DMS79 treated with DMSO at 0.1 percent for 48 hours (cell line): ENCODE measurements around the gene OSBPL5.
"Not testable (repeated sequence)": the region's sequence is repeated elsewhere in the genome, so short reads cannot be mapped to it uniquely, and the experiment has no call there.

Source experiments
- DNase-seq: peaks from one replicate; lab custom pipeline; 2025; lab: John Stamatoyannopoulos, UW

Gene OSBPL5

DNA sequence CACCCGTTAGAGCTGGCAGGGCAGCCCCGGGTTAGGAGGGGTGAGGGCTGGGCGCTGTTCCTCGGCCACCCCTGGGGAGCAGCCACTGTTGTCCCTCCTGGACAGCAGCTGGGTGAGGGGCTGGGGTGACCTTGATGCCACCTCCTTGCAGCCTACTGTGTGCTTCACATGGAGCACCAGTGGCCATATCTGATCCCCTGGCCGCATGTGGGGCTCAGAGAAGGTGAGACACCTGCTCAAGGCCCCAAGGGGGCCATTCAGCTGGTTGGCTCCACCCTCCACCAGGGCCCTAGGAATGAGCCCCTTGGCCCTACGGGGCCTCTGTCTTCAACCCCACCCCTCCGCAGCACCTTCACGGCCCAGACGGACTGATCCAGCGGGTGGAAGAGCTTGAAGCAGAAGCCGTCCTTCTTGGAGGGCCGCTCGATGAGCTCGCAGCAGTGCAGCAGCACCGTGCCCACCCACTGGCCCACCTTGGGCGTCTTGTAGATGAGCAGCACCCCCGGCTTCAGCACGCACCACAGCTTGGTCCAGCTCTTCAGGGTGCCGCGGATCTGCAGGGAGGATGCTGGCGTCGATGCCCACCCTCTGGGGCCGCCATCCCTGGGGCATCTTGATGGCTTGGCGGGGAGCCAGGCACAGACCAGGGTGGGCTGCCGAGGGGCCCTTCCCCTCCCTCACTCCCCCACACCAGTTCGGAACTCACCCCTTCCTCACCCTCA lies 44.9 kb downstream of the OSBPL5 start:
- DNase-seq = no peak

DNA sequence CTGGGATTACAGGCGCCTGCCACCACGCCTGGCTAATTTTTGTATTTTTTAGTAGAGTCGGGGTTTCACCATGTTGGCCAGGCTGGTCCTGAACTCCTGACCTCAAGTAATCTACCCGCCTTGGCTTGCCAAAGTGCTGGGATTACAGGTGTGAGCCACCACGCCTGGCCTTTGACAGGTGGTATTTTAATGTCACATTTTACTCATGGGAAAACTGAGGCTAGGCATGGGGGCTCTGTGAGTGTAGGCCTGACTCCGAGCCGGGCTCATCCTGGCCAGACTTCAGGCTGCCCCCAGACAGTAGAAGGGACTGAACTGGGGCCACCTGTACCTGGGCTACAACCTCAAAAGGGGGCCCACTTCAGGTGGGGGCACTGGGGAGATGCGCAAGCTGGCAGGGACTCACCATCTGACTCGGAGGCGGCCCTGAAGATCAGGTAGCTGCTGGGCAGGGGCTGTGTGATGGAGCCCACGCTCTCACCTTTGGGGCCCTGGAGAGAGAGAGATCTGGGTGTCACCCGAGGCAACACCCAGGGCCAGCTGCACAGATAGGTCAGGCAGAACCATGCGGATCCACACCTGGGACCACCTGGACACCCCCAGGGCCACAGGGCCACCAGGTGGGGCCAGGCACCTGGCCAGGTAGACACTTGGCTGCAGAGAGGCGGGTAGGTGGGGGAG lies 45.8 kb downstream of the OSBPL5 start:
- DNase-seq = no peak

DNA sequence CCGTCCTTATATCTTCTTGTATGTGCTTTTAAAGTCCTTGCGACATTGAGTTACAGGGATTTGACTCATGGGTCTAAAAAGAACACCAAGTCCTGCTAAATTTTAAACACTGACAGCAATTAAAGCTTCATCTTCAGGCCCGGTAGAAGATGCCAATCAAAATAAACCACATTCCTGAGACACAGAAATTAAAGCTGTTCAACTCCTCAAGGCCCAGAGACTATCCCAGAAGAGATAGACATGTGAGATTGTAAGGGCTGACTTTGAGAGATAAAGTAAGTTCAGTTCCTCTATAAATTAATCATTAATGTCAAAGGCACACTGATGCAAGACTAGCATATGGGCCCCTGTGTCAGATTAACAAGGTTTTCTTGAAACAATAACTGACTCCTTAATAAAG lies 49.8 kb downstream of the OSBPL5 start:
- DNase-seq = no peak

DNA sequence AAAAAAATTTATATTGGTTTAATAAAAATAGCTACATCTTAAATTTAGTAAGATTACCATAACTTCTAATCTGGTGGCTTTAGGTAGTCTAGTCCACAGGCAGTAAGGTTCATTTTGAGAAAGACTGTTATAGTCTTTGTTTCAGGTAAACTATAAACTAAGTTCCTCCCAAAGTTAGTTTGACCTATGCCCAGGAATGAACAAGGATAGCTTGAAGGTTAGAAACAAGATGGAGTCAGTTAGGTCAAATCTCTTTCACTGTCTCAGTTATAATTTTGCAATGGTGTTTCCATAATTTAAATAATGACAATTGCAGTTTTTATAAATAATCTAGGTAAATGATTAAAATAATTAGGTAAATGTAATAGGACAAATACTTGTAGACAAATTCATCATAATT lies 51.4 kb downstream of the OSBPL5 start:
- not testable (repeated sequence) for DNase-seq

DNA sequence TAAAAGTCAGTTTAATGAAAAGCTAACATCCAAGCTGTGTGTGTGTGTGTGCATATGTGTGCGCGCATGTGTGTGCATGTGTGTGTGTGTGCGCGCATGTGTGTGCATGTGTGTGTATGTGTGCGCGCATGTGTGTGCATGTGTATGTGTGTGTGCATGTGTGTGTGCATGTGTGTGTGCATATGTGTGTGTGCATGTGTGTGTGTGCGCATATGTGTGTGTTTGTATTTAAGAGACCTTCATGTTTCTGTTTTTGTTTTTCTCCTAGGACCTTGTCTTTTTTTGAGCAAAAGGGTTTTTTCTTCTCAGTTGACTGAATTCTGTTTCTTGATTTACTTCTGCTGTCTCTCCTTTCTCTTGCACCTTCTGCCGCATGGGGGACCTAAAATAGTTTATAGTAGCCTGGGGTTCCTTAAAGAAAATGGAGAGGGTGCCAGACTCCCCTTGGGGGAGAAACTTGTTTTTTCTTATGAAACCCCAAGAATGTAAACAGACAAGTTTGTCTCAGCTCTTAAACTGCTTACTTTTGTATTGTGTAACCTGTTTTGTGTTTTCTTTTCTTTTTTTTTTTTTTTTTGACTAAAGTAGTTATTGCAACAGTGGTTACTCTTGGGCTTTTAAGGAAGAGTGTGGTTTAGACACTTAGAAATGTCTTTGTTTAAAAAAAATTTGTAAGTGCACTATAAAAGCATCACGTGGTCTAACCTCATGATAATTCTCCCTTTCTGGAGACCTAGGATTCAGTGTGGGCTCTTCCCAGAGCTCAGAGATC lies 53.0 kb downstream of the OSBPL5 start:
- no peak for DNase-seq

DNA sequence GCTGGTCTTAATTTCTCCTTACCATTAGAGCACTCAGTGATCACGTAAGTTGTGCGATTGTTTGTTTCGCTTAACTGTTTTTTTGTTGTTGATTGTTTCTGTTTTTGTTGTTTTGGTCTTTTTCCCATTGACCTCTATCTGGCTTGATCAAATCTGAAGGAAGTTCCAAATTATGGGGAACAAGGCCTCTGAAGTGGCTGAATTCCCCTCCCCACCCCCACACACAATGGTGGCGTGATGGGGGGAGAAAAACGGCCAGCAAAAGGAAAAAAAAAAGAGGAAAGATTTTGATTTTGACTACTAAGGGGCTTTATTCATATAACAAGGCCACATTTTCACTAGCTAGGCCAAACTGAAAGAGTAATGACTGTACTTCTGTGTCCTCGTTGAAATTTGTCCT lies 53.6 kb downstream of the OSBPL5 start:
- no peak for DNase-seq

DNA sequence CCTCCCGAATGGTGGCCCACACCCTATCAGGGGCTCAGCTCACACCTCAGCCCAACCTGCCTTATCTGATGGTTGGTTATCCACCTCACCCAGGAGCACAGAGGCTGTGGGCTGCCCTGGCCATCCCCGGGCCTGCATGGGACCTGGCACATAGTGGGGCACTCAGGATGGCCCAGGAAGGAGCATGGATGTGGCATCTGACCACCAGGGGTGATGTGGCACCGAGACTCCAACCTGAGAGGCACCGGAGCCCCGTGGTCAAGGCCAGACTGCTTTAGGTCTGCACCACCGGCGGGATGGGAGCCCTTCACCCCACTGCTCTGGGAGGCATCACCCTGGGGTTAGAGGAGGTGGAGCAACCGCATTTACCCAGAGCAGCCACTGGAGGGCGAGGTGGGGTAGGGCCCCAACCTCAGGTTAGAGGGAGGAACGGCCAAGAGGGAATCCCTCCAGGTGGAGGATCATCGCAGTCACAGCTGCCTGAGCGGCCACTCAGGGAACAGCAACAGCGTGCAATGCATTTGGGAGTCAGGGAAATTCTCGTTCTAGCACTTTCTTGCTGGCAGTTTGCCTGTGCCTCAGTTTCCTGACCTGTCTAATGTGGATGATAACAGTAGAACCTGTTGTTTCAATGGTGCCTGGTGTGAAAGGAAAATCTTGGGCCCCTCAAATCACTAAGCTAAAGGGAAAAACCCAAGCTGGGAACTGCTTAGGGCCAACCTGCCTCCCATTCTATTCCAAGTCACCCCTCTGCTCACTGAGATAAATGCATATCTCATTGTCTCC lies 55.0 kb downstream of the OSBPL5 start:
- DNase-seq = no peak

DNA sequence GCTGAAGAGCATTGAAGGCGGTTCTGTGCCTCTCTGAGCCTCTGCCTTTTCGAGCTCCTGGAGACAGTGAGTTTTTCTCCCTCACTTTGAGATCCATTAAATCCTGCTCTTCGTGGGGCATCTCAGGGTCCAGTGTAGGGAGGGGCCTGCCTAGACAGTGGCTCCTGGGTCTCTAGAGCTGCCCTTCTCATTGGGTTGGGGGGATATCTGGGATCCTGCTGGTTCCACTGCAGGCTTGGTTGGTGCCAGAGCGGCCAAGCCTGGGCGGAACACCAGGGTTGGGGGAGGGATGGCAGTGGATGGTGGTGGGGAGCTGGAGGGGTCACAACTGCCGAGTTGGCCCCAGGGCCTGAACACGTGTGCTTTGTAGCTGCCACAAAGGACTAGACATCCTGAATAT lies 55.7 kb downstream of the OSBPL5 start:
- no peak for DNase-seq

DNA sequence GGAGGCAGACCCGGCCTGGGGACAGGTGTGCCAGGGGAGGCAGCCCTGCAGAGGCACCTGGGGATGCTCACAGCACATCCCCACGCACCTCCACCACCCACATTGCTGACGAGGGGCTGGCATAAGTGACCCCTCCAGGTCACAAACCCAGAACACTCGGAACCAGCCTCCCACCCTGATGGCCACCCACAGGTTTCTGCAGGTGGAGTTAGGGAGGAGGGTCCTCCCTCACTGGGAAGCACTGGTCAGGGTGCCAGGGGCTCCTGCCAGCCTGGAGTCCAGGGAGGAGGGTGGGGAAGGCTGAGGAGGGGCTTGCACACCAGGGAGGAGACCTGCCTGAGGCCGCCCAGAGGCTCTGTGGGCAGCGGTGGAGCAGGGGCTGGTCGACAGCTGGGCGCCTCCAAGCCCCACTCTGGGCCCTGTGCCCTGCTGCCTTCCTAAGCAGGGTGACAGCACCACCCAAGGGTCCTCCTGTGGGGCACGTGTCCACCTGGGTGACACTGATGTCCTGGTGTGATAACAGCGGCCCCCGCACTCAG lies 56.9 kb downstream of the OSBPL5 start:
- DNase-seq = no peak

DNA sequence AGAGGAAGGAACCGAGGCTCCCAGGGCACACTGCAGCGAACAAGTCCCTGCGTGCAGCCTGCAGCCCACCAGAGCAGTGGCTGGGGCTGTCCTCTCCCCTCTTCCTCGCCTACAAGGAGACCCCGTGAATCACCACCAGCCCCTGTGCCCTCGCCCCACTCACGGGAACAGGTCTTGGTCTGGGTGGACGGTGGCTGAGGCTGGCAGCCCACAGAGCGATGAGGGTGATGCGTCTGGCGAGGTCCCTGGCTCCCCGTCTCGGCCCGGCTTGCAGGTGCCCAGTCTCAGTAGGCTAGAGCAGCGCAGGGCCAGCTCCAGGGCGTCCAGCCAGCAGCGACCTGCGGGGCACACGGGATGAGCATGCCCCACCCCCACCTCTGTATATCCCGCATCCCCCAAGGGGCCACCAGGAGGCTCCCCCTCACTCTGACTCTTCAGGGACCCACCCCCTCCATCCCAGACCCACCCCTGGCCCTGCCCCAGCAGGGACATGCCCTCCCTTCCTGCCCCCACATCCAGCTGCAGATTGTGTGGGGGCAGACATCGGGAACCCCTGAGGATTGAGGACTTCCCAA lies 57.4 kb downstream of the OSBPL5 start:
- no peak for DNase-seq

DNA sequence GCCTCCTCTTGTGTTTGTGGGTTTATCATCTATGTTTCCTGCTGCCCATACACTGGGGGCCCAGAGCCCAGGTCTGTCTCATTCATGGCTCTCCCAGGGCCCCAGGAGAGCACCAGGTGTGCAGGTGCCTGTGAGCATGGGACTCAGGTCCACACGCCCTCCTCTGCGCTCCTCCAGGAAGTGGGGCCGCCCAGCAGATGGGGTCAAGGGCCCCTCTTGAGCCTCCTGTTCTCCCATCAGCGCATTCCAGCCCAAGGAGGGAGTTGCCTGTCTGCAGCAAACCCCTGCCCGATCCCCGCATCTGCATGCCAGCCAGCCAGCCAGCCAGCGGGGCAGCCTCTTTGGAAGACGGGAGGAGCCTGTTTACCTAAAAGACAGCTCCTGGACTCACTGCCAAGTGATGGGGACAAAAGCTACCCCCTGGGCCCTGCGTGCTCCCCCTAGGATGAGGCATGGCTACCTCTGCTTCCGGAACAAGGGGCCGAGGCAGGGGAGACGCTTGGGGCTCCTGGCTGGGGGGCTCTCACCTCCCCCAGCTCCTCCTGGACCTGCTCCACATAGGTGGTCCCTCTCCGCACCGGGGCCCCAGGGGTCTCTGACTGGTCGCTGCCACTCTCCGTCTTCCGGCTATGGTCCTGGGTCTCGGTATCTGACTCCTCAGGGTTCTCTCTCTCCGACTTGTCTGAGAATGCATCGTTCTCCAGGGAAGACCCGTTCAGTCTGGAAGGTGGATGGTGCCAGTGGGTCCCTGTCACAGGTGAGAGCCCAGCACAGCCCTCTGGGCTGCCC lies 58.2 kb downstream of the OSBPL5 start:
- DNase-seq = no peak

DNA sequence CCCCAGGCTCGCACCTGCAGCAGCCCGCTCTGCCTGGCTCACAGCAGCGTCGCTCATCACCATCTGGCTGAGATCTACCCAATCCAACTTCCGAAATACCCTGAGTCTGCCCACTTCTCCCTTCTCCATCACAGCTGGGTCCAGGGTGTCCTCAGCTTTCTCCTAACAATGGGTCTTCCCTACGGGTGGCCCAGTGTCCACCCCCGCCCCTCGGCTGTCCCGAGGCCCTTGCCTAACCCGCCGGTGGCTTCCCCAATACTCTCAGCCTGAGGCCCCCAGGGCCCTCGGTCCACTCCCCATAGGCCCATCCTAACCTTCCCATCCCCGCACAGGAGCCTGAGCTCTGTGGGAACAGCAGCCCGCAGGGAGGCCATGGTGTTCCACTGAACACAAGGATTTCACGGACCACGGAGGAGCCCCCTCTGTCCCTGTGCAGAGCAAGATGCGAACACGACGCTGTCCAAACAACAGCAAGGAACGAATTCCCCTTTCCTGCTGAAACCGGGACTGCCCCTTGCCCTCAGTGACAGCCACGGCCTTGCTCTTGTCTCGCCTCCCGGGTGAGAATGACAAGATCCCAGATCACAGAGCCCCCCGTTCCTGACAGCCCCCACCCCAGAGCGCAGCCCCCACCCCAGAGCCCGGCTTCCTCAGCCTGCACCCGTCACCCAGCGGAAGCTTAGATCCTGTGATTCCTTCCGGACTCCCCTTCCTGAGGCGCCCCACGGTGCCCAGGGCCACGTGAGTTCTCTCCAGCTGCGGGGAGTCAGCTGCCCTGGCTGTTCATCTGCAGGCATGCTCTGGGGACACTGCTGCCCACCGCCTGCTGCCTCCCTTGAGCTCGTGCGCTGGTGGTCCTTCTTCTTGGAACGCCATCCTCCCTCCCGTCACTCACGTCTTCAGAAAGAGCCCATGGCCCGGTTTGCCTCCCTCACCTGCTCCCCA lies 59.0 kb downstream of the OSBPL5 start:
- DNase-seq = no peak

DNA sequence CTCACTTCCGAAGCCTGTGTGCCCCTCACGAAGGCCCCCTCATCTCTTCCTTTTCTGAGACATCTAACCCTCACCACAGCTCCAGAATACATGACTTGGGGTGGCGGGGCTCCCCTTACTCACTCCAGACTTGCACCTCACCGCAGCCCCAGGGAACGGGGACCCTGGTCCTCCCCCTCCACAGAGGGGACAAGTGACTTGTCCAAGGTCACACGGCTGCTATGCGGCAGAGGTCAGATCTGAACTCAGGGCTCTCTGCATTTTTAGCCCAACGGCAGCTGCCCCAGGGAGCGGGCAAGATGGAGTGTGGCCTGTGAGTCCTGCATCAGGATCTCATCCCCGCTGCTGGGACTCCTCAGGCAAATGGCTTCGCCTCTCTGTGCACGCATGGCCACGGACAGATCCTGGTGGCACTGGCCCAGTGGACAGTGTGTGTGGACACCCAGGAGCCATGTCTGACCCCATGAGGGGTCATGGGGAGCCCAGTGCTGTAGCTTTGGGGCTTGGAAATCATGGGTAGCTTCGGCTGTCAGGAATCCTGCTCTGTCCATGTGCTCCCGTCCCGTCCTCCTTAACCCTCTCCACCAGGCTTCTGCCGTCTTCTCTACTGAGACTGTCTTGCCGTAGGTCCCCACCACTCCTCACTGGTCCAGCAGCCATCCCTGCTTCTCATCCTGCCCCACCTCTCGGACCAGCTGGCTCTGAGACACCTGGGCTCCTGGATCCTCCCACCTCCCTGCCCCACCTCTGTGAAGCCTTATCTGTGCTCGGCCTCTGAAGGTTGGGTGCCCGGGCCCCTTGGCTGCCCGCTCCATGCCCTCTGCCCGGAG lies 59.9 kb downstream of the OSBPL5 start:
- no peak for DNase-seq

DNA sequence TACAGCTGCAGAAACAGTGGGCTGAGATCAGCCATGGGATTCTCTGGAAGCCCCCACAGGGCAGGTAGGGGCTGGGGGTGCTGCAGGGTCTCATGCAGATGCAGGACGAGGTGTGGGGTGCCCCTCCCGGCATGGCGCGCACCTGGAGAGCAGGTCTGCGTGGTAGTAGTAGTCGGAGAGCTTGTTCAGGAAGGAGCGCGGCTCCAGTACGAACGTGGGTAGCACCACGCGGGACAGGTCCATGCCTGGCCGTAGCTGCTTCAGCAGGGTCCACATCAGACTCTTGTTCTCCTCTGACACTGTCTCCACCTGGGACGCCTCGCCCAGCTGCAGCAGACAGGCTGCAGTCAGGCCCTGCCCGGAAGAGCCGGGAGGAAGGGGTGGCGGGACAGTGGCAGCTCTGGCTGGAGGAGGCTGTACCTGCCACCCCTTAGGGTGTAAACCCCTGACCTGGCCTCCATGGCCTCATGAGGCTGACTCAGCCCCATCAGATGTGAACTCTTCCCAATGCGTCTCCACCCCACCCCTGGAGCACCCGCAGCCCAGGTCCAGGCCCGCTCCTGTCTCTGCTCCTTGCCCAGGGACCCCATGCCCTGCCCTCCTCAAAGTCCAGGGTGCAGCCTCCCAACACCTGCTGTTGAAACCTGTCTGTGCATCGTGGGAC lies 60.9 kb downstream of the OSBPL5 start:
- DNase-seq = no peak

DNA sequence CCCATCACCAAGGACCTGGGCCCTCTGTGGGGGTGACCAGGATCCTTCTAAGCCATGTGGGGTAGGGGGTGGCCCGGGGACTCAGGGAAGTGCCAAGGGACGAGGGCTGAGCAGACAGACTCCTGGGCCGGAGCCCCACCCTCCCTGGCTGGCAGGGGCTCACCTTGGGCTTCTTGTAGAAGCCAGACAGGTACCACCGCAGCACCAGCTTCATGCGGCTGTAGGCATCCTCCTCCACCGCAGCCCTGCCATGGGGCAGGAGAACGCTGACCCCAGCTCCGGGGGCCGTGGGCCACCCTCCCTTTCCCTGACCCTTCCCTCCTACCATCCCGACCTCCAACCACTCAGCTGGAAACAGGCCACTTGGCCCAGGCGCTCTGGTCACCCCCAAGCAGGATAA lies 62.0 kb downstream of the OSBPL5 start:
- DNase-seq = no peak

DNA sequence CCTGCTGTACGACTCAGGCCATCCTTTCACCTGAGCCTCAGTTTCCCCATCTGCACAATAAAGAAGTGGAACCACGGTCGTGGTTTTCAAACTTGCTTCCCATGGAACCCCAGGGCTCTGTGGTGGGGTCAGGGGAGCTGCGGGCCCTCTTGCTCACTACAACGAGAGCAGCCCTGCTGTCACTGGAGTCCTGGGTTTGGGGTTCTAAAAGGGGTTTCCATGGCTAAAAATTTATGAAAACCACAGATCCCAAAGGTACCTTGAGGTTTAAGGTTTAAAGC lies 62.5 kb downstream of the OSBPL5 start:
- no peak for DNase-seq

DNA sequence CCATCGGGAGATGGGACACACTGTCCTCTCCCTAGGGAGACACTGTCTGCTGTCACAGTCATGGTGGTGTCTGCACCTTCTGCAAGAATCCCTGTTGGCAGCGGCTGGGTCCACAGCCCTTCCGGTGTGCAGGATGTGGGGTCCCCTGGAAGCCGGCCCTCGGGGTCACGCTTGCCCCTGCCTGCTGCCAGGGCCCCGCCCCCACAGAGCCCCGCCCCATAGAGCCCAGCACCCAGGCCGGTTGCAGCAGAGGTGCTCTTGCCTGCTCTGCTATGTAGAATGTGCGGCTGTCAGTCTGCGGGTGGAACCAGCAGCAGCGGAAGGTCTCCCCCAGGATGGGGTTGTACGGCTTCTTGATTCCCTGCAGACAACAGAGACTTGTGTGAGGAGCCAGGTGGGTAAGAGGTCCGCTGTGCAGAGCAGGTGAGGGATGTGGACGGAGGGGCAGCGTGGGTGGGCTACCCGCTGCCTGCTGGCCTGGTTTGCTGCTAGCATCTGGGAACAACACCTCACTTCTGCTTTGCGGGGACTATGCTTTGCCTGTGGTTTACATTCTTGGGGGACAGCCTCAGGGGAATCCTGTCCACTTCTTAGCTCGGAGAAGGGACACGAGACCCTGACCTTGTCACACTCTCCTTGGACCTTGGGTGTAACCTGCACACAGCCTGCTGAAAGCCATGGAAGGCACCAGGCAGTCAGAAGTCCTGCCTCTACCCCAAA lies 63.0 kb downstream of the OSBPL5 start:
- DNase-seq = no peak

DNA sequence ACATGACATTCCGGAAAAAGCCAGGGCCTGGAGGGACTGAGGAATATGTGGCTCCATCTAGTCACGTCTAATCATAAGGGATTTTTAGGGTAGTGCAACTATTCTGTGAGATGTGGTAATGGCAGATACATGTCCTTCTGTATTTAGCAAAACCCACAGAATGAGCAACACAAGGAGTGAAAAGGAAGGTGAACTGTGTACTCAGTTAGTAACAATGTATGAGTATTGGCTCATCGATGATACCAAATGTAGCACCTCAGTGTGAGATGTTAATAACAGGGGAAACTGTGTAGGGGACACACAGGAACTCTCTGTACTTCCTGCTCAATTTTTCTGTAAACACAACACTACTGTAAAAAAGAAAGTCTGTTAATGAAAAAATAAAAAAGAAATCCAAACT lies 65.9 kb downstream of the OSBPL5 start:
- DNase-seq = no peak
